Stimulated activated CD8-positive, alpha-beta memory T cell treated with anti-CD3 and anti-CD28 coated beads, Interleukin-12 subunit alpha, Interleukin-12 subunit beta, amount 100 ng/mL, for 4 hours (primary cell): ENCODE results near the gene CFL1.
"Not testable (repeated sequence)": the region's sequence is repeated elsewhere in the genome, so short reads cannot be mapped to it uniquely, and the experiment has no call there.

ENCODE experiments used
- DNase-seq: peaks from one replicate; pipeline ENCODE4 v3.0.0-alpha.2; 2020; ENCODE audit warnings: low read depth

Gene CFL1

GRCh38 chr11:65856689-65857499, 1.1 kb downstream of the CFL1 start:
- peak; percentile 71 for DNase-seq

DNA sequence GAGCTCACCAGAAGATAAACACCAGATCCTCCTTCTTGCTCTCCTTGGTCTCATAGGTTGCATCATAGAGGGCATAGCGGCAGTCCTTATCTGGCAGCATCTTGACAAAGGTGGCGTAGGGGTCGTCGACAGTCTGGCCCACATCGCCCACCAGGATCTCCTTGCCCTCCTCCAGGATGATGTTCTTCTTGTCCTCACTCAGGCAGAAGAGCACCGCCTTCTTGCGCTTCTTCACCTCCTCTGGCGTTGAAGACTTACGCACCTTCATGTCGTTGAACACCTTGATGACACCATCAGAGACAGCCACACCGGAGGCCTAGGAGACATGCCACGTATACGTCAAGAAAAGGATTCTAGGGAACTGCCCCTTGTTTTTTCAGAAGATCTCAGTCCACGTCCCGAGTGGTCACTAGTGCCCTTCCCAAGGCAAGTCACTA, 2.0 kb downstream of the CFL1 start:
- DNase-seq: no peak

DNA sequence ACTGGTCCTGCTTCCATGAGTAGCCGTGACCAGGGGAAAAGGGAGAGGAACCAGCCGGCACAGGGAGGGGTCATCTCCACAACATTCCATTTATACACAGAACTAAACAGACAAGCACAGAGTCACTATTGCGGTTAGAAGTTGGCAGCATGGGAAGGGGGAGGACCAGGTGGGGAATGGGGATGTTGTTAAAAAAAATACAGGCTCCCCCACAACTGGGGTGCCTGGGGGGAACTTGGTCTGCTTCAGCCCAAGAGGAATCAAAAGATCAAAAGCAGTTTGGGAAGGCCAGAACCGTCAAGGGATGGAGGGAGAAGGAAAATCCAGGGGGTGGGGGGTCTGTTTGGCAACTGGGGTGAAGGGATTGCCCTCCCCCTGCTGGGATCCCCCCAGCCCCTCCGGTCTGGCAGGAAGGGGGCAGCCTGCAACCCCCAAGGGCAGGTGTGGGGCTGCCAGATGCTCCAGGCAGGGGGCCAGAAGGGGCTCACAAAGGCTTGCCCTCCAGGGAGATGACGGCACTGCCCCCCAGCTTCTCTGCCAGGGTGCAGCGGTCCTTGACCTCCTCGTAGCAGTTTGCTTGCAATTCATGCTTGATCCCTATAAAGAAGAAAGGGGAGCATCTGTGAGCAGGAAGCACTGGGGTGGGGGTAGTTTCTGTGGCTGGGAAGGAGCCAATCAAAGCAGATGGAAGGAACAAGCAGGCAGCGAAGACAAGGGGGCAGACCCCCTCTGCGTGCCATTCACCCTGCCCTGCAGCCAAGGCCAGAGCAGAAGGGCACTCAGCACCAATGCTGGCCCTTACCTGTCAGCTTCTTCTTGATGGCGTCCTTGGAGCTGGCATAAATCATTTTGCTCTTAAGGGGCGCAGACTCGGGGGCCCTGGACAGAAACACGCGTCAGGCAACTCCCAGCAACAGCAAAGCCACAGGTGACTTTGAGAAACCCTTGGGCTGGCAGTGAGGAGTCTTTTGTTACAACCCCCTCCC, 2.8 kb downstream of the CFL1 start:
- DNase-seq: no peak

- DNase-seq: no peak
These were observed 3.8 kb downstream of the CFL1 start for GRCh38 chr11:65854161-65854592.

DNA sequence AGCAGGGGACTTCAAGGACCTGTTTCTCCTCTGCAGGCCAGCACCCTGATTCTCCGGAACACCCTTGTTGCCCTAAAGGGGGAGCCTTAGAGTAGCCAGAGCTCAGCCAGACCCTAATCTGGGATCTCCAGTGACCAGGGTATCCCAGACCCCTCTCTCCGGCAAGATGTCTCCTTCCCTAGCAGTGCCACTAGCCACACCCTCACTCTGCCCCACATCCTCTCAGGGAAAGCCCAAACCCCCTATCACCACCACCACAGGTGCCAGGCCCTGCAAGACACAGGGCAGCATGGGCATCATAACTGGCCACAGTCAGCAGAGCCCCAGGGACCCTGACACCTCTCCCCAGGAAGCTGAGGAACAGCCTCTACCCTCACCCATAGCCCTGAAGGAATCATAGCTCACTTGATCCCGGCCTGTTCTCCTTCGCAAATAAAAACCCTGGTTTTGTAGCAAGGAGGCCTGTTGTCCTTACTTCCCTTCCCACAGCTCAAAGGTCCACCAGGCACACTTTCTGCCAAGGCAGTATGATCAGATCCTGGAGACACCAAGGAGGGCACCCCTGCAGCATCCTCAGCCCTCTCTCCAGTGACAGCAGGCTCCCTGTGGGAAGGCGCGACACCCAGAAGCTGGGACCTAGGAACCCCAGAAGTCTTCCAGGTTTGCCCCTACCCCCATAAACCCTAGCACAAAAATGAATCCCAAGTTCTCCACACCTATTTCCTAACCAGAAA, 4.6 kb downstream of the CFL1 start:
- no peak for DNase-seq

- no peak for DNase-seq
These were observed 5.3 kb downstream of the CFL1 start for GRCh38 chr11:65852508-65853245.

- DNase-seq: no peak
These were observed 6.0 kb downstream of the CFL1 start for GRCh38 chr11:65851811-65852507.

- no peak for DNase-seq
These were observed 6.8 kb downstream of the CFL1 start for GRCh38 chr11:65851083-65851579.

- DNase-seq: no peak
These were observed 7.5 kb downstream of the CFL1 start for GRCh38 chr11:65850217-65851082.

- no peak for DNase-seq
These were observed 8.2 kb downstream of the CFL1 start for GRCh38 chr11:65849771-65850216.

GRCh38 chr11:65849366-65849765, 8.6 kb downstream of the CFL1 start:
- DNase-seq: no peak

- not testable (repeated sequence) for DNase-seq
These were observed 9.3 kb downstream of the CFL1 start for GRCh38 chr11:65848693-65849092.

DNA sequence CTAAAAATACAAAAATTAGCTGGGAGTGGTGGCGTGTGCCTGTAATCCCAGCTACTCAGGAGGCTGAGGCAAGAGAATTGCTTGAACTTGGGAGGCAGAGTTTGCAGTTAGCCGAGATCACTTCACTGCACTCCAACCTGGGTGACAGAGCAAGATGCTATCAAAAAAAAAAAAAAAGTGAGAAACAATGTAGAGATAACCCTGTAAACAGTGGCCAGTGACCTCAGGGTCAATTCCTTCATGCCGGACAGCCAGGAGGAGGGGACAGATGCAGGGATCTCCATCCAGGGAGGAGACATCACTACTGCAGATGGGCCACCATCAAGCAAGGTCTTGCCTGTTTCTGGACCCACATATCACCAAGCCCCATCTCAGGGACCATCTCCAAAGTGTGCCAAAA, 10.2 kb downstream of the CFL1 start:
- DNase-seq: no peak

GRCh38 chr11:65844231-65844872, 13.6 kb downstream of the CFL1 start:
- no peak for DNase-seq

GRCh38 chr11:65843811-65844210, 14.2 kb downstream of the CFL1 start:
- no peak for DNase-seq

- DNase-seq: no peak
These were observed 15.8 kb downstream of the CFL1 start for GRCh38 chr11:65842144-65842543.

DNA sequence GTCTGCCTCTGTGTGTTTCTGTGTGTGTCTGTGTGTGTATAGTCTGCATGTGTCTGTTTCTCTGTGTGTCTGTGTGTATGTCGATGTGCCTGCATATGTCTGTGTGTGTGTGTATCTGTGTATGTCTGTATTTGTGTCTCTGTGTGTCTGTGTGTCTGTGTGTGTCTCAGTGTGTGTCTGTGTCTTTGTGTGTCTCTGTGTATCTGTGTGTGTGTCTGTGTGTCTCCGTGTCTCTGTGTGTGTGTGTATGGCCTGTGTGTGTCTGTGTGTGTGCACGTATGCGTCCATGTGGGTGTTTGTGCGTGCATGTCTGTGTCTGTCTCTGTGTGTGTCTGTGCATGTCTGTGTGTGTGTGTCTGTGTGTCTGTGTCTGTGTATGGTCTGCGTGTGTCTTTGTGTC, 23.8 kb downstream of the CFL1 start:
- DNase-seq: no peak

GRCh38 chr11:65833297-65834030, 24.5 kb downstream of the CFL1 start, which contains the start of gene SNX32:
SNX32 (plus strand) TSS chr11:65833963; CDS start chr11:65834066, 103 bp downstream.
- DNase-seq: peak; percentile 90
